Activated CD8-positive, alpha-beta memory T cell treated with anti-CD3 and anti-CD28 coated beads, Interleukin-2, amount 10 ng/mL, durations not matched to agents 7 days and 5 days (primary cell): ENCODE results near the gene CAMSAP1. TPM values are rescaled to one million over a fixed set of nuclear protein-coding genes. Genes with fewer than 3 reads are reported as not detected.

ENCODE experiments used
- ATAC-seq: fragments of 150-1000 bp; cut with Tn5 transposase; one replicate; pipeline ENCODE4 v1.10.0; 2021; ENCODE audit warnings: moderate library complexity
- CTCF ChIA-PET: fragments of 350-600 bp; sonication (Branson Sonifier 250); formaldehyde crosslinking; loops from one replicate; lab custom pipeline; 2021; ENCODE audit warnings: antibody characterized with exemption; lab: Charles Lee
- DNase-seq: peaks from one replicate; pipeline ENCODE4 v3.0.0-alpha.2; 2020
- H3K27ac Mint-ChIP-seq: one replicate; pipeline ENCODE4 v1.8.0; 2021; ENCODE audit warnings: mild to moderate bottlenecking, mixed read lengths
- H3K27me3 Mint-ChIP-seq: one replicate; pipeline ENCODE4 v1.8.0; 2021; ENCODE audit warnings: mixed read lengths
- H3K36me3 Mint-ChIP-seq: one replicate; pipeline ENCODE4 v1.8.0; 2021; ENCODE audit warnings: mild to moderate bottlenecking, mixed read lengths
- H3K4me1 Mint-ChIP-seq: one replicate; pipeline ENCODE4 v1.8.0; 2021; ENCODE audit warnings: mixed read lengths
- H3K4me3 Mint-ChIP-seq: one replicate; pipeline ENCODE4 v1.8.0; 2021; ENCODE audit warnings: mild to moderate bottlenecking, moderate library complexity, mixed read lengths
- H3K9me3 Mint-ChIP-seq: one replicate; pipeline ENCODE4 v1.8.0; 2022; ENCODE audit warnings: low read depth, mixed read lengths
- total RNA-seq, 2 experiments: library from RNA; stranded (reverse); gene quantifications; one replicate each; pipeline ENCODE4 v1.2.3, GENCODE V29; 2021

Gene CAMSAP1
- total RNA-seq, 2 experiments from 2014 or later, result 20.3 to 22.7 TPM

- ATAC-seq (no peak), DNase-seq (no peak)
- Mint-ChIP-seq H3K36me3 (no peaks in the 10 kb centered on the region), H3K4me3 (no peak overlapping the region), H3K27me3 (no peaks in the 10 kb centered on the region), H3K4me1 (no peaks in the 10 kb centered on the region), H3K27ac (no peak overlapping the region), H3K9me3 (no peaks in the 10 kb centered on the region)
- CTCF ChIA-PET, result no interaction called here
Measured at GRCh38 chr9:135790850-135791249, 116.5 kb downstream of the CAMSAP1 start.

GRCh38 chr9:135790356-135790755, 117.0 kb downstream of the CAMSAP1 start:
- Mint-ChIP-seq H3K4me1 (no peaks in the 10 kb centered on the region), H3K27ac (no peak overlapping the region), H3K9me3 (no peaks in the 10 kb centered on the region), H3K4me3 (no peak overlapping the region), H3K27me3 (no peaks in the 10 kb centered on the region), H3K36me3 (no peaks in the 10 kb centered on the region)
- CTCF ChIA-PET, result no interaction called here
- DNase-seq (no peak), ATAC-seq (no peak)

GRCh38 chr9:135789838-135790291, 117.5 kb downstream of the CAMSAP1 start:
- ATAC-seq (no peak), DNase-seq (no peak)
- H3K9me3 Mint-ChIP-seq, result no peaks in the 10 kb centered on the region
- no peak overlapping the region for H3K27ac Mint-ChIP-seq
- H3K4me3 Mint-ChIP-seq, result no peak overlapping the region
- no peaks in the 10 kb centered on the region for H3K4me1 Mint-ChIP-seq
- CTCF ChIA-PET, result no interaction called here
- no peaks in the 10 kb centered on the region for H3K36me3 Mint-ChIP-seq
- H3K27me3 Mint-ChIP-seq, result no peaks in the 10 kb centered on the region

- Mint-ChIP-seq H3K9me3 (no peaks in the 10 kb centered on the region), H3K27ac (no peak overlapping the region), H3K36me3 (no peaks in the 10 kb centered on the region), H3K4me1 (no peaks in the 10 kb centered on the region), H3K4me3 (no peak overlapping the region), H3K27me3 (no peaks in the 10 kb centered on the region)
- DNase-seq, result no peak
- CTCF ChIA-PET, result no interaction called here
- ATAC-seq, result no peak
Measured at GRCh38 chr9:135788576-135789300, 118.6 kb downstream of the CAMSAP1 start.

- Mint-ChIP-seq H3K4me3 (no peak overlapping the region), H3K9me3 (no peaks in the 10 kb centered on the region), H3K27me3 (no peaks in the 10 kb centered on the region), H3K36me3 (no peaks in the 10 kb centered on the region), H3K4me1 (no peaks in the 10 kb centered on the region), H3K27ac (no peak overlapping the region)
- CTCF ChIA-PET, result no interaction called here
- ATAC-seq, result no peak
- no peak for DNase-seq
Measured at GRCh38 chr9:135787776-135788575, 119.4 kb downstream of the CAMSAP1 start.

DNA sequence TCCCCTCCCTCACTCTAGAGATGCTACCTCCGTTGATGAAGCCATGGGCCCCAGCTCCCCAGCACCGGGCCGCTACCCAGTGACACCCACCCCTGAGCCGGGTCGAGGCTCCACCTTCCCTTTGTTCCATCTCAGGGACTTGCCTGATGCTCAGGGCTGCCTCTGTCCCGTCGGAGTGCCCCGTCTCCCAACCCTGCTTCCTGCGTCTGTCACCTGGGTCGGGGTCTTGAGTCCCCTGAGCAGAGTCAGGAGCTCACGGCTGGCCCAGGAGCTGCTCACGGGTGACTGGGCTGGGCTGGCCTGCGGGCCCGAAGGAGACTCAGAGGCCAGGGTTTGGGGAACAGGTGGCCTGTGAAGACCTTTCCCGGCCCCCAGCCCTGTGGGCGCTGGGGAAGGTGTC, 120.0 kb downstream of the CAMSAP1 start:
- H3K36me3 Mint-ChIP-seq, result no peaks in the 10 kb centered on the region
- H3K9me3 Mint-ChIP-seq, result no peaks in the 10 kb centered on the region
- CTCF ChIA-PET, result no interaction called here
- H3K4me3 Mint-ChIP-seq, result no peak overlapping the region
- H3K27ac Mint-ChIP-seq, result no peak overlapping the region
- H3K27me3 Mint-ChIP-seq, result no peaks in the 10 kb centered on the region
- DNase-seq, result no peak
- ATAC-seq, result no peak
- no peaks in the 10 kb centered on the region for H3K4me1 Mint-ChIP-seq

DNA sequence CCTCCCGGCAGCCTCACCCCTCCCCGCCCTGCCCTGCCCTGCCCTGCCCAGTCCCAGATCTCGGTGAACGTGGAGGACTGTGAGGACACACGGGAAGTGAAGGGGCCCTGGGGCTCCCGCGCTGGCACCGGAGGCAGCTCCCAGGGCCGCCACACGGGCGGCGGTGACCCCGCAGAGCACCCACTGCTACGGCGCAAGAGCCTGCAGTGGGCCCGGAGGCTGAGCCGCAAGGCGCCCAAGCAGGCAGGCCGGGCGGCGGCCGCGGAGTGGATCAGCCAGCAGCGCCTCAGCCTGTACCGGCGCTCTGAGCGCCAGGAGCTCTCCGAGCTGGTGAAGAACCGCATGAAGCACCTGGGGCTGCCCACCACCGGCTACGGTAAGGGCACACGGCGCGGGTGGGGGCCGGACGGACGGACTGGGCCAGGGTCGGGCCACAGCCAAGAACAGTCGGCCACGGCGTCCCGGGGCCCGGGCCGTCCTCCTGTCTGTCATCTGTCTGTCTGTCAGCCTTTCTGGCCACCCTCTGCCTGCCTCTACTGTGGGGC, 121.1 kb downstream of the CAMSAP1 start:
- Mint-ChIP-seq H3K9me3 (no peaks in the 10 kb centered on the region), H3K27me3 (no peaks in the 10 kb centered on the region), H3K4me1 (no peaks in the 10 kb centered on the region), H3K36me3 (no peaks in the 10 kb centered on the region), H3K27ac (no peak overlapping the region), H3K4me3 (no peak overlapping the region)
- CTCF ChIA-PET, result no interaction called here
- DNase-seq, result no peak
- ATAC-seq, result no peak

- no peak overlapping the region for H3K4me3 Mint-ChIP-seq
- H3K27ac Mint-ChIP-seq, result no peak overlapping the region
- no peaks in the 10 kb centered on the region for H3K4me1 Mint-ChIP-seq
- no peaks in the 10 kb centered on the region for H3K9me3 Mint-ChIP-seq
- no peaks in the 10 kb centered on the region for H3K36me3 Mint-ChIP-seq
- ATAC-seq (no peak), DNase-seq (no peak)
- no peaks in the 10 kb centered on the region for H3K27me3 Mint-ChIP-seq
- CTCF ChIA-PET, result no interaction called here
Measured at GRCh38 chr9:135785013-135785575, 122.3 kb downstream of the CAMSAP1 start.

GRCh38 chr9:135783540-135784245, 123.7 kb downstream of the CAMSAP1 start:
- CTCF ChIA-PET, result no interaction called here
- H3K36me3 Mint-ChIP-seq, result no peaks in the 10 kb centered on the region

GRCh38 chr9:135782946-135783345, 124.4 kb downstream of the CAMSAP1 start:
- ATAC-seq (no peak), DNase-seq (no peak)
- Mint-ChIP-seq H3K9me3 (no peaks in the 10 kb centered on the region), H3K27me3 (no peaks in the 10 kb centered on the region), H3K27ac (no peak overlapping the region), H3K4me1 (no peaks in the 10 kb centered on the region), H3K36me3 (no peaks in the 10 kb centered on the region), H3K4me3 (no peak overlapping the region)
- CTCF ChIA-PET, result no interaction called here

More at GRCh38 chr9:135783540-135784245, 123.7 kb downstream of the CAMSAP1 start:
- ATAC-seq, result no peak
- Mint-ChIP-seq H3K4me1 (no peaks in the 10 kb centered on the region), H3K27me3 (no peaks in the 10 kb centered on the region), H3K4me3 (no peak overlapping the region), H3K27ac (no peak overlapping the region), H3K9me3 (no peaks in the 10 kb centered on the region)
- no peak for DNase-seq

GRCh38 chr9:135780626-135781025, 126.7 kb downstream of the CAMSAP1 start:
- Mint-ChIP-seq H3K27ac (no peak overlapping the region), H3K4me3 (no peak overlapping the region), H3K4me1 (no peaks in the 10 kb centered on the region), H3K9me3 (no peaks in the 10 kb centered on the region), H3K27me3 (no peaks in the 10 kb centered on the region), H3K36me3 (no peaks in the 10 kb centered on the region)
- CTCF ChIA-PET, result no interaction called here
- ATAC-seq, result no peak
- no peak for DNase-seq

DNA sequence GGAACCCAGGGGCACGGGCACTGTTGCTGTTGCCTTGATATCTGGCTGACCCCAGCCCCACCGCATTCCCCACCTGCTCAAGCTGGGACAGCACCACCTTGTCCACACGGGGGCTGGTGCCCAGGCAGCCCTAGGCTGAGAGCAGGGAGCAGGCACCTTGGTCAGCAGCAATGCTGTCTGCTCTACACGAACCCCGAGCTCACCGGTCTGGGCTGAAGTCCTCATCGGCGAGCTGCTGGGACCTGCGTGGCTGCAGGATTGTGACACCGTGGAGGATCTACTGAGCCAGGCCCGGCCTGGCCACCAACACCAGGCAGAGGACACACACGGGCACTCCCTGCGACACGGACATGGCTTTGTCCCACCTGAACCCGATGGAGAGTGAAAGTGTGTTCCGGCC, 127.3 kb downstream of the CAMSAP1 start:
- Mint-ChIP-seq H3K4me1 (no peaks in the 10 kb centered on the region), H3K36me3 (no peaks in the 10 kb centered on the region)
- CTCF ChIA-PET, result no interaction called here

GRCh38 chr9:135779571-135779970, 127.8 kb downstream of the CAMSAP1 start:
- ATAC-seq (no peak), DNase-seq (no peak)
- no peaks in the 10 kb centered on the region for H3K36me3 Mint-ChIP-seq
- H3K27me3 Mint-ChIP-seq, result no peaks in the 10 kb centered on the region
- CTCF ChIA-PET, result no interaction called here
- no peak overlapping the region for H3K4me3 Mint-ChIP-seq
- no peaks in the 10 kb centered on the region for H3K4me1 Mint-ChIP-seq
- no peaks in the 10 kb centered on the region for H3K9me3 Mint-ChIP-seq
- H3K27ac Mint-ChIP-seq, result no peak overlapping the region

More for the DNA sequence above, 127.3 kb downstream of the CAMSAP1 start:
- H3K27me3 Mint-ChIP-seq, result no peaks in the 10 kb centered on the region
- ATAC-seq (no peak), DNase-seq (no peak)
- H3K27ac Mint-ChIP-seq, result no peak overlapping the region
- H3K4me3 Mint-ChIP-seq, result no peak overlapping the region
- H3K9me3 Mint-ChIP-seq, result no peaks in the 10 kb centered on the region
